Activated CD4-positive, CD25-positive, alpha-beta regulatory T cell treated with anti-CD3 and anti-CD28 coated beads, Interleukin-2, amount 50 U/mL, for 24 hours (primary cell): Measurements from ENCODE around the gene CTBP2.

ENCODE experiments used
- ATAC-seq, 2 donors: fragments of 150-1000 bp; cut with Tn5 transposase; one replicate each; pipeline ENCODE4 v1.10.0; 2021; ENCODE audit warnings: mild to moderate bottlenecking in 1 of 2, moderate library complexity in 1 of 2

The CTBP2 gene

DNA sequence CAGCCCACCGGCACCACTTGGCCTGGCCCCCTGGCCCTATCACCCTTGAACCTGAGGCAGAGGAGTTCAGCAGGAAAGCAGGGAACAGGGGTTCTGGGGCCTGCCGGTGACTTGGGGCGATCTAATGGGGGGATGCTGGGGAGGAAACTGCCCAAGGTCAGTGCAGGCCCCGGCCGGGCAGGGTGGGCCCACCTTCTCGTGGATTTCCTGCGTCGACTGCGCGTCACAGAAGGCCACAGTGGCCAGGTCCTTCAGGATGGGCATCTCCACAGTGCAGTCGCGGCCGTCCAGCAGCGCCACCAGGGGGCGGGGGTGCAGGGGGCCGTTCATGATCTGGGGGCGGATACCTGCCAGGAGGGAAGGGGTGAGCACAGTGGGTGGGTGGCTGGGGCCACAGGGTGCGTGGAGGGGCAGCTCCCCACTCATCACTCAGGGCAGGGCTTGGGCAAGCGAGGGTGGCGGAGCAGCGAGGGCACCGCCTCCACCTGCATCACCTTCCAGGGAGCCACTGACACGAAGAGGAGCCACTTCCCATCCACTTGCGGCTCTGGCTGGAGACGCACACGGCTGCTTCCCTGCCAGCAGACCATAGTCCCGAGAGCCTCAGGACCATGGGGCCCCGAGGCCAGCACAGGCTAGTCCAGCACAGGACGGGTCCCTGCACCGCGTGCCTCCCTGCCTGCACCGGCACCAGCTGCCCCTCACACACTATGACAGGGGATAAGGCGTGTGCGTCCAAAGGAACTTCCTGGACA, 157.0 kb downstream of the CTBP2 start:
- no peak for ATAC-seq

DNA sequence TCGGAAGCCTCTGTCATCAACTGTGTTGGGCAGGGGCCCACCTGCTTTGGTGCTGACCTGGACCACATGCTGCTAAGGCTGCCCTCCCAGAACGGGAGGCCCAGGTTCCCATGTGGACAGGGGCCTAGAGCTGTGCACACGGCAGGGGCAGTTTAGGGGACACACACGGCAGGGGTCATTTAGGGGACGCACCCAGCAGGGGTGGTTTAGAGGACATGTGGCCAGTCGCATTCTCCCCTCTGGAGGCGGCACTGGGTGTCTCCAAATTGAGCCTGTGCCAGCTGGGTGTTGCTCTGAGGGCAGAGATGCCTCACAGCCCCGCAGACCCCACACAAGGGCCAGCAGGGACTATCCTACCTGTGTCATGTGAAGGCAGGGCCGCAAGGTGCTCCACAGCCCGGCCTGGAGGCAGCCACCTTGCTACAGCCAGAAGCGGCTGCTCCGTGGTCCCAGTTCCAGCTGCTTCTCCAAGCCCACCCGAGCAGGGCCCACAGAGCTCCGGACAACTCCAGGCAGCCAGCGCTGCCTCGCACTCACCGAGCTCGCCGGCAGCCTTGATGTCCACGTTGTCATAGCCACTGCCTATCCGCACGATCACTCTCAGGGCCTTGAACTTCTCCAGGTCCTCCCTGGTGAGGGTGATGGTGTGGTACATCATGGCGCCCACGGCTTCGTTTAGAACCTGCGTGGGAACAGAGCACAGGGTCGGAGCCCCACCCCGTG, 157.8 kb downstream of the CTBP2 start:
- no peak for ATAC-seq

DNA sequence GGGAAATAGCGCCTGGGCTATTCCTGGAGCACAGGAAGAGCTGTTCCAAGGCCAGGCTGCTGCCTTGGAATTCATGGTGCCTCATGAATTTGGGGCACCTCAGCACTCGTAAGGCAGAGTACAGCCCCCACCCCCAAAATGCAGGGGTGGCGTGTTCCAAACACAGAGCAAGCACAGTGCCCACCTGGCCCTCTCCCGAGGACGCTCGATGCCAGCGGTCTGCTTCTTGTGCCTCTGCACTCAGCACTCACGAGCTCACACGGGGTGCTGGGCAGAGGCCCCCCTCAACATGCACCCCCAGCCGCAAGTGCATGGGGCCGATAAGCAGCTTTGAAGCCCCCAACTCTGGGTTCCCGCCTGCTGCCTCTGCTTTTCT, 158.3 kb downstream of the CTBP2 start:
- ATAC-seq: no peak

DNA sequence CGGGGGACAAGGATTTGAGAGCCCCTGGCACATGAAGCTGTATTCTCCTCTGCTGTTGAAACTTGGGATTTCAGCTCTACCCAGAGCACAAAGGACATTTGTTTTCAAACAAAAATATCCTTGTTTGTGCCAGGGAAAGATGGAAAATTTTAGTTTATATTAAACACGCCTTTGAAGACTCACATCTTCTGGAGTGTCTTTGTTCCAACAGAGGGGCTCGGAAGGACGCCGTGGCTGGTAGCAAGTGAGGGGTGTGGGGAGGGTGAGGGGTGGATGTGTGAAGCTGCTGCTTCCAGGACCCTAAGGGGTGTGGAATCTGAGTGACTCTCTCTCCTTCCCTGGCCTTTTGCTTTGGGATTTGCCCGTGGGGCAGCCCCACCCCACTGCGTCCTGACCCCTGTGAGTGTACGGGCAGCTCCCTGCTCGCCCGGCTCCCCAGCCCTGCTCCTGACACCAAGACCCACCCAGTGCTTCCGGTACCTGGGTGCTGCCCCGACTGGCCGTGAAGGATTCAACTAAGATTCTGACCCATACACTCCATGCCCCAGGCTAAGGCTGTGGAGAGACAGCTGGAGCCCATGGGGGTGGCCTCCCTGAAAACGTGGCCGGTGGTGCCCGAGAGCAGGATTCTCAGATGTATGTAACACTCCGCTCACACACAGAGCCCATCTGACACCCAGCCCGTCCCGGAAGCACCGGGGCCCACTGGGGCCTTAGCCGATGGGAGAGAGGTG, 158.9 kb downstream of the CTBP2 start:
- ATAC-seq: no peak

DNA sequence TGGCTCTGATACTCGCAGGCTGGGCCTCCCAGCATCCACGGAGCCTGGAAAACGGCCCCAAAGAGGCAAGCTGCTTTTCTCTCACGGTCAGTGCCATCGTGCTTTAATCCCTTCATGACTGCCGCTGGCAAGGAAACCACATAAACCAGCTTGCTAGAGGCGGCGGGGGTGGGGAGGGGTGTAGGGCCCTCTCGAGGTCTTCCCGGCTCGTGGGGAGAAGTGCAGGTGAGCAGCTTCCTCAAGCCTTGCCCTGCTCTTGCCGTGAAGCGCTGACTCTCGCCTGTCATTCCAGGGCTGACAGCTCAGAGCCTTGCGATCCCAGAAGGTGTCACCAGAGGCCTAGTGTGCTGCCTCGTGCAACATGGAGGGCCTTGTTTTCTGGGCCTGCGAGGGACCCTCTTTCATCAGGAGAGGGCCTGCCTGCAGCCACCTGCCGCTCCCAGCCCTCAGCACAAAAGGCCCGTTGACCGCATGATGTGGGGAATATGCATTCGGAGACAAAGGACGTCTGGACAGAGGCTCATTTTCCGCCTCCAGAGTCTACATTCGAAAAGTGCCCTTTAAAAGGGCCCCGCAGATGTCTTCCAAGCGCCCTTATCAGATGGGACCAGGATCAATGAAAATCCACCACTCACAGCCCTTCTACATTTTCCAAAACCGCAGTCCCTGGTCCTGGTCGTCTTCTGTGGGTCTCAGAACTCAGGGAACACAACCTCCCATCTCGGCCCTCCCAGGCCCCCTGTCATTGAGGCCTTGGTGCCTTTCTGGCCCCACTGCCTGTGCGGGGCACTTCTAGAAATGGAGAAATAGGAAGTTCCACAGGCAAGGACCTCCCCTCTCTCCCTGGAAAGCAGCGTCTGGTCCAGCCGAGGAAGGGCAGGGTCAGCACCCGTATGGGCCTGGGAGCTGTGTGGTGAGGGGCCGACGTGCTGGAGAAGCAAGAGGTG, 159.7 kb downstream of the CTBP2 start:
- no peak for ATAC-seq

DNA sequence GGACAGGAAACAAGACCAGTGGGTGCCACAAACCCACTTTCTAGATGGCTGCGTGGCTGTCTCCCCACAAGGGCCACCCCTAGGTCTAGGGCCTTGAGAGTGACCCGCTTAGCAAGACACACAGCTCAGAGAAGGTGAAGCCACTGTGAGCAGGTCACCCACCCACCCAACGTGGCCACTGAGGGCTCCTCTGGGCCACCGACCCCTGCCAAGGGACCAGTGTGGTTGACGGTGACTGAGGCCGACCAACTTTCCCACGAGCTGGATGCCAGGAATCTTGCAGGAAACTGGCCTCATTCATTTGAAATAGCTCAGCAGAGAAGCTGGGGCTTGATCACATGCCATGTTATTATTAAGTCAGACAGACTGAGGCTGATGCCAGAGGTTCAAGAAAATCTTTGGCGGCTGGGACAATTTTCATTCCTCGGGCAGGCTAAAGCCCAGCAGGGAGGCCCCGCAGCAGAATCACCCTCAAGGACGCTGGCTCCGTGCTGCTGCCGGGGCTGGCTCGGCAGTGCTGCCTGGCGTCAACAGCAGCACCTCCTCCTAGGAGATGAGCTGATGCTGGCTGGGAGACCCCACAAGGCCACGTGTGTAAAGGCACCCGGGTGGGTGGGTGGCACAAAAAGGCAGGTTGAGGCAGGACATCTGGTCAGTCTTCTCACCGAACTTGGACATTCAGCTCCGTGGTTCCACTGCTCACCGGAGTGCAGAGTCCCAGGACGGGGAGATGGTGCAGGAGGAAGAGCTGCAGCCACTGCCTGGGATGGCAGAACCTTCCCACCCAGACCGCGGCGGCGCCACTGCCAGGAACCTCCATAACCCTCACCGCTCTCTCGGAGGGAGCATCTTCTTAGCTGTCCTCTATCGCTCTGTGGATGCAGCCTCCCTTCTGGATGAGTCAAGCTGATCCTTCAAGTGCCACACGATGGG, 160.7 kb downstream of the CTBP2 start:
- no peak for ATAC-seq

DNA sequence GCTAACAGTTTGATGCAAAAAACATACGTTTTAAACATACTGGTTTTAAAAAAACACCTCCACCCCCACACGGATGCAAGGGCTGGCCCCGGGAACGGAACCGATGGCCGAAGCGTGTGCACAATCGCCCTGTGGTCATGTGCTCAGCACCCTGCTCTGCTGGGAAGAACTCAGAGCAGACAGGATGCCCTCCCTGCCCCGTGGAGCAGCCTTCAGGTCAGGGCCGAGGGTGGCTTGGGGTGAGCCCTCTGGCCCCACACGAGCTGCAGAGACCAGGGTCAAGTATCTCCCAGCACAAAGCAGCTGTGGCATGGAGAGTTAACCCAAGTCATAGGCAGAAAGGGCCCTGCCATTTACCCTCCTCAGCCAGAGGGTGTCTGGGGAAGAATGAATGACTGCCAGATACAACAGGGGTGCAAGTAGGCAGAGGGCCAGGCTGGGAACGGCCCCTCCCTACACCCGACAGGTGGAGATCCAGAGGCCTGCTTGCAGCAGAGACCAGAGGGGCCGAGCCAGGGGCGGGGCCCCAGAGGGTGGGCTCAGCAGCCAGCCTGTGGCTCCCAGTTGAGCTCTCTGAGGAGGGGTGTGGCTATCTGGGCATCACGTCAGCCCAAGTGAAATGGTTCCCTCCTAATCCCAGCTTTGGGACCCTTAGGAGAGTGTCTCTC, 161.6 kb downstream of the CTBP2 start:
- no peak for ATAC-seq

DNA sequence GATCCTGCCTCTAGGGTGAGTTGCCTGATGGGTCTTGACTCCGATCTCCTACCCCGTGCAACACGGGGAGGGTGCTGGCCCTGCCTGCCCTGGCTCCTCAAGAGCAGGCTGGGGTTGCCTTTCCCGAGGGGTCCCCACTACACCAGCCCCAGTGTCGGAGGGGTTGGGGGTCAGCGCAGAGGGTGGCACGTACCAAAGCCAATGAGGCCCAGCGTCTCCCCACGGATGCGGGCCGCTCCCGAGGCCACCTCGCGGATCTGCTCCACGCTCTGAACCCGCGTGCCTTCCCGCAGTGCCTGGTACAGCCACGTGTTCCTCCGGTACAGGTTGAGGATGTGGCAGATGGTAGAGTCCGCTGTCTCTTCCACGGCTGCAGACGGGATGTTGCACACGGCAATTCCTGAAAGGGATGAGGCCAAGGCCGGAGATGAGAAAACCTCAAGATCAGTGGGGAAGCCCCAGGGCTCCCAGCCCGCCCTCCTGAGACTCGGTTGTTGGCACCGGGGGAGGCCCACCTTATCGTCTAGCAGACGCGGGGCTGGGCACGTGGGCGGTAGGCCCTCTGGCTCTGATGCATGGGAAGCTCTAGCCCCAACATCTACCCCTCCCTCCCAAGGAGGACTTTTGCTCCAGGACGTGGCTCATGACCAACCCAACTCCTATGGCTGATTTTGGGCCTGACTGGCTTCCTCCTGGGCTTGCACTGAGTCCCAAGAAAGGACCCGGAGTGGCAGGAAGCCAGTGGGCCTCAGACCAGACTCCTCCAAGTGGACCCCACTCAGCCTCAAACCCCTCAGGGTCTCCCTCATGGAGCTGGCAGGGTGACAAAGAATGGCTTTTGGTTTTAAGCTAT, 162.4 kb downstream of the CTBP2 start:
- no peak for ATAC-seq

DNA sequence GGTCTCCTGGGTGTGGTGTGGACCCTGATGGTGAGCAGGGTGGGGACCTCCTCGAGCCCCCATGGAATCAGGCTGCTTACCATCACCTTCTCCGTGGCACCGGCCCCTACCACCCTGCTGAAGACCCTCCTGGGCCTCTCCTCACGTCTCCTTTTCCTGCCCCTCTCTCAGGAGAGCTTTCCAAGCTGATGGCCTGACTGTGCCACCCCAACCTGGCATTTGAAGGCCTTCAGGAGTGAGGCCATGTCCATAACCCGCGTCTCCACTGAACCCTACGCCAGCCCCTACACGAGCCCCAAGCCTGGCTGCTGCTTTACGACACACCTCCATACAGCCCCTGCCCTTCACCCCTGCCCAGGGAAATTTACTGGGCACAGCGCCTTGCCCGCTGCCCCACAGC, 163.1 kb downstream of the CTBP2 start:
- ATAC-seq: no peak

DNA sequence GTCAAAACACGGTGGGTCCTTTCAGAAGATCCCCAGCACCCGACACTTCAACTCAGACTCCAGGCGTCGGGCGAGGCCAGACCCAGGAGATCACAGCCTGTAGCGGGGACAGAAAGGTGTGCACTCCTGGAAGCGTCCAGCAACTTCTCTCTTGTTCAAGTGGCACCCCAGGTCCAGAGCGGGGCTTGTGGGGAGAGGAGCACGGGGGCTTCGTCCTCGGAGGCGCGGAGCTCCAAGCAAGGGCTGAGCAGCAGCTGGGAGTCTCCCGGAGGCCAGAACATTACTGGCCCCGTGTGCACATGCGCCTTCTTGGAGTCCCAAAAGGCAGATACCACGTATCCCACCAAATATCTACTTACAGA, 163.5 kb downstream of the CTBP2 start:
- no peak for ATAC-seq

DNA sequence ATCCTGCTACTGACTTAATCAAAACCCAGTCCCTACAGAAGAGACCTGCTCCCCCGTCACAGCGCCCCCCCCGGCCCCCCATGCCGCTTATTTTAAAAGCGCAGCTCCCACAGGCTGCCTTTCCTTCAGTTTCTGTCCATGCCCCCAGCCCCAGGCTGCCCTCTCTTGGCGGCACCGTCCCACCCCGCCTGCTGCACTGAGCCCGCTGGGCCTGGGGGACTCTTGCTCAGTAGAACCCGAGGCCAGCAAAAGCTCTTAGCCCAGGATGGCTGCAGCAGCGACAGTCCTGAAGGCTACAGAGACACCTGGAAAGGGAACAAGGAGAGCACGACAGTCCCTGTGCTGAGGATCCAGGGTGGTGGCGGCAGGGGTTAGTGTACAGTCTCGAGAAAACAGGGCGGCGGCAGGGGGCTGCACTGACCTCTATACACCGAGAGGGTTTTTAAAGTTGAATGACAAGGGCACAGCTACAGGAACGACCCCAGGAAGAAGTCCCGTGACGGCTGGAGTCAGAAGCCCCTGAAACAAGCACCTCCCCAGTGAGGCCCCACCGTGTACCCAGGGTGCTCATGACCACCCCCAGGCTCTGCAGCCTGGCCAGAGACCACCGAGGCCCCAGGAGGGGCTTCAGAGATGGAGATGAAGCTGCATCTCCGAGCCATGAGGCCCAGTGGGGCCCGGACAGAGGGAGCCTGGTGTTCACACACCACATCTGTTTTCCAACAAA, 164.1 kb downstream of the CTBP2 start:
- no peak for ATAC-seq

DNA sequence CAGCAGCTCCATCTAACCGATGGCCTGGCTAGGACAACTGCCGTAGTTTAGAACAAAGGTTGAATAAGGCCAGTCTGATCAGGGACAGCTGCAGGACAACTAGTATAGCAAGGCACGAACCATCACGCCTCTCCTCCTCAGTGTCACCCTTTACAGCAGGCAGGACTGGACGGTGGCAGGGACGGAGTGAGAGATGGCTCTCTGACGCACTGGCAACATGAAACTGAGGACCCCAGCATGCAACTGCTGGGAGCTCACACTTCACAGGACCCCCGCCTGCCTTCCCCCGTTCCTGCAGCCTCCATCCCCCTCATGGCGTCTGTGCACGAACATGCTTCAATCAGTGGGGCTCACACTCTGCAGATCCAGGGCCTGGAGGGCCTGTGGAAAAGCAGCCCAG, 164.8 kb downstream of the CTBP2 start:
- no peak for ATAC-seq

DNA sequence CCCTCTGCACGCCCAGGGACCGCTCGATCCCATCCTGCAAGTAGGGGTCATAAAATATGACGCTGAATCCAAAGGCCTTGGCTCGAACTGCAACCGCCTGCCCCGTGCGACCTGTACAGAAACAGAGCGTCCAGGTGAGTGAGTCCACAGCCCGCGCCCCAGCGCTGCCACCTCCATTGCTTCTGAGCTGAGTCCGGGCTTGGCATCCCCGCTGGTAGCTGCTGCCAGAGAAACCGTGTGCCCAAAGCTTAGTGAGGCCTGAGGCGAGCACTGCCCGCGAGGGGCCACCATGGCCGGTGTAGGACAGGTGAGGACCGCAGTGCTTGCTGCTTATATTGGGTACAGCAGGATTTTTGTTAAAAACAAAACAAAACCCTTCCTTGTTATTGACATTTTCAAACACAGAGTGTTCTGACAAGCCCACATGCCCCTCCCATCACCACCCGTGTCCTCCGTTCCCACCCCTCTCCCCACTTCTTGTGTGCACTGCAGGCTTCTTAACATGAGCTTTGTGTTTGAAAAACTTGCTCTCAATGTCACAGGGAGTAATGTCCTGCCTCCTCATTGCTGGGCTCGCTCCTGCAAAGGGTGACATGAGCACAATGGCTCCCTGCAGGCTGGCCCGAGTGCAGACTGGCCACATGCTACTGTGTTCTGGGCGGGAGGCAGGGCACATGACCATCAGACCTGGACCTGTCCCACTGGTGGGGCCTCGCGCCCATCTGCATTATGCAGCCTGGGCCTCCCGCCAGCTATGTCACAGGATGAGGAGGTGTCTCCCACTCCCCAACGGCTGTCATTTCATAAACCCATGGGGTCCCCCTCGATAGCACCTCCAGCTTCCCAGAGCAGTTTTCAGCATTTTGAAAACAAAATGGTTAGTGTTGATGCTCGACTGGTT, 165.5 kb downstream of the CTBP2 start:
- no peak for ATAC-seq

DNA sequence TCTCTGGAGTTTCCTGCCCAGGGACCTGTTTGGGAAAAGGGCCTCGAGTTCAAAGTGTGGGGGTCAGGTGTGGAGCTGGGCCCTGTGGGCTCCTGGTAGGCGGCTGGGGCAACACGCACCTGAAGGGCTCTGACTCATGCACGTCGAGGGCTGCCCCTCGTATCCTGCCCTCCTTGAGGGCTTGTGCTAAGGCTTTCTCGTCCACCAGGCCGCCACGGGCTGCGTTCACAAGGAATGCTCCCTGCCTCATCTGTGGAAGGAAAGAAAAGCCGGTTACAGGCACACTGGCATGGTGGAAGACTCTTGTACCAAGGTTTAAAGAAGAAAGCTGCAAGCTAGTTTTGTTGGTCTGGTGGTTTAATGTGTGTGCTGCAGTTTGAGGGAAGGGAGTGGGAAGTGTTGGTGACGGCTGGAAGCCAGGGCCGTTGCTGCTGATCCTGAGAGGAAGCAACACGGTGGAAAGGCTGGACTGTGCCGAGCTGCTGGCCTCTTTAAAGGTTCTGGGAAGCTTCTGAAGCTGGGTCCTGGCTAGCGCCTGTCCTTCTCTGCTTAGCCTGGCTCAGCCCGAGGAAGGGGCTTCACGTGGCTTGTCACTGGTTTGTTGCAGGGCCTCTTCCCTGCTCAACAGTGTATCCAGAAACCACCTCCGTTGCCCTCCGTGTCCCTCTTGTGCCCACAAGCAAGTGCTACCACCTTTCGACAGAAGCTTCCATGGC, 166.5 kb downstream of the CTBP2 start:
- no peak for ATAC-seq

DNA sequence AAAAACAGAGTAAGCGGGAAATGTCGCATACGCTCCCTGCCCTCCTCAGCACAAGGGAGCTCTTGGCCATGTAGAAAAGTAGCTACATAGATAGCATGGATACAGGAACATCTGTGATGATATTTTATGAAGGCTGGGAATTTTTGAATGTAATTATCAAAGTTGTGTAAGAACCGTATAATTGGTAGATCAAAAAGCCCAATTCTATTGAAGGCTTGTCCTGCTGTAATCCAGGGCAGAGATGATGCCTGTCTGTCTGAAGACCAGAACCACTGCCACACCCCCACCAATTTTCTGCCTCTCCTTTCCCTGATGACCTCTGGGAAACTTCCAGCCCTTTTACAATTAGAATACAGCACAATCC, 167.0 kb downstream of the CTBP2 start:
- ATAC-seq: no peak

DNA sequence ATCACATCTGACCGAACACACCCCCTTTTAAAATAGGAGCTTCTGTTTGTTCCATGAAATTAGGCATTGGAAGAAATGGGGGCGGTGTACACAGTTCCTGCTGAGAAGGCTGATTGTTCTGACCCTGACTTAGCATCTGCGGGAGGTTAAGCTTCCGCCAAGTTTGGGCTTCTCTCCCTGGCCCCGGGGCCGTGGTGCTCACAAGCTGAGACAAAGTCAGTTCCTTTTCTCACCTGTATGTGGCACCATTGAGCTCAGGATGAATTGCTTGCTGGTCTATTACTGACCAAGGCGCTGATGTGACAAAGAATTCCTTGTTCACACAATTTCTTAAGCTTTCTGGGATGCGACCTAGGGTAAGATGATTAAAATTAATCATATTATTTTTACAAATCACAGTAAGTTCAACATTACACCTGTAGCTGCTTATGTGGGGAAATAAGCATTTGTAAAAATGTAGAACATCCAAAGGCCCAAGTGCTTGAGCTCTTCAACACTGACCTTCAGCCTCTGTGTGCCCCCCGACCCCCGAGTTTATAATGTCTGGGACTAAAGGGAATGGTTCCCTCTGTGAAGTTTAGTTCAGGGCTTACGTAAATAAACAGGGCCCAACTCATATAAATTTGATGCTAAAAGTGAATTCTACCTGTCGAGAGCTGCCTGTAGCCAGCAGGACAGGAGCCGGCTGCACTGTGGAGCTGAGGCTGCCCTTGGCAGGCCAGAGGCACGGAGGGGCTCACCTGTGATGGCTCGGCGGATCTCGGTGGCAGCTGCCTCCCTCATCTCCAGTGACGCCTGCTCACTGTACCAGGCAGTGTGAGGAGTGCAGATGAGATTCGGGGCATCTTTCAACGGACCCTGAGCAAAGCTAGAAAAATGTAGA, 167.7 kb downstream of the CTBP2 start:
- ATAC-seq: no peak

DNA sequence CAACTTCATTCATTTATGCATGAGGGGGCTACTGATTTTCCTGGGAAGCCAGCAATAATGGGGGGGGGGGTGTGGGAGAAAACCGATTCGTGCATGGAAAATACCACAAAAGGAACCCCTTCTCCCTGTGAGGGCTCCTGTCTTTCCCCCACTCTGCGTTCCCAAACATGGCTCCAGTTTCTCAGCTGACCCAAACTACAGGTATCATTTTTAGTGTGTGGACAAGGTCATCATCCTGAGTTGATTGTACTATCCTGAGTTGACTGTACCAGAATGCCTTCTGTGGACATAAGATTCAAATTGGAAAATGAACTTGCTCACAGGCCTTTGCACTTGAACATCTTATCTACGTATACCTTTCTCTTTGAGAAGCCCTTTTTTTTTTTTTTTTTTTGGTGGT, 168.5 kb downstream of the CTBP2 start:
- ATAC-seq: no peak
